Measurements from ENCODE around the gene CSNK2A2.

DNA sequence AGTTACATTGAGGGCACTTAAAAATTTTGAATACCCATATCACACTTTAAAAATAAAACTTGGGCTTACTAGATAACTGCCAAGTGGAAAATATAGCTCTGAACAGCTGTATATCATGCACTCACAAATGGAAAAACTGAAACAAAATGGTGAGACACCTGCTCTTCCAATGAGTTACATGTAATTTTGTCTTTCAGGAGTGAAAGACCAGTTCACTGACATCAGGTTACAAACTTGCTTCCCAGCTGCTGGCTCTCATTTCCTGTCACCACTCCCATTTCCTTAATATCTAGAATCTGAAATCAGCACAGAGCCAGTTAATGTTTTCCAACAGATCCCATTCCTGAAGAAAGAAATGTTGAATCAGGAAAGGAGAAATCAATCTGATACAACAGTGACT lies 10.8 kb downstream of the CSNK2A2 start:
- TF ChIP-seq ZNF263 (CRISPR knock-in tag; IDR thresholded peaks at IDR 0.05; ENCODE audit: borderline replicate concordance) (no peak), POLR2AphosphoS5 (IDR thresholded peaks at IDR 0.05; ENCODE audit: control insufficient read depth, insufficient read depth, low read depth, low read length) (no peak), POLR2A (conservative IDR thresholded peaks at IDR 0.05) (no peak), MXI1 (IDR thresholded peaks at IDR 0.05; ENCODE audit: low read depth, low read length) (no peak), ZSCAN29 (IDR thresholded peaks at IDR 0.05) (no peak)
- TF ChIP-seq, protein P1, sequence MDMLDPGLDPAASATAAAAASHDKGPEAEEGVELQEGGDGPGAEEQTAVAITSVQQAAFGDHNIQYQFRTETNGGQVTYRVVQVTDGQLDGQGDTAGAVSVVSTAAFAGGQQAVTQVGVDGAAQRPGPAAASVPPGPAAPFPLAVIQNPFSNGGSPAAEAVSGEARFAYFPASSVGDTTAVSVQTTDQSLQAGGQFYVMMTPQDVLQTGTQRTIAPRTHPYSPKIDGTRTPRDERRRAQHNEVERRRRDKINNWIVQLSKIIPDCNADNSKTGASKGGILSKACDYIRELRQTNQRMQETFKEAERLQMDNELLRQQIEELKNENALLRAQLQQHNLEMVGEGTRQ (CRISPR knock-in tag; IDR thresholded peaks at IDR 0.05): no peak

Data from K562 (cell line).